H1 (cell line): ENCODE measurements around the gene KLHL33. TPM values are rescaled to one million over a fixed set of nuclear protein-coding genes. Genes with fewer than 3 reads are reported as not detected.
A peak's percentile ranks its signal among the peaks of the same experiment; 100 is the strongest.

Source experiments
- CTCF ChIA-PET: fragments of 300-600 bp; sonication (Branson Sonifier 250); formaldehyde crosslinking; loops from one replicate; lab custom pipeline; 2021; ENCODE audit not compliant: partially characterized antibody; lab: Charles Lee
- POLR2A ChIA-PET: fragments of 300-600 bp; sonication (Branson Sonifier 250); formaldehyde crosslinking; loops from one replicate; lab custom pipeline; 2021; ENCODE audit warnings: inconsistent platforms; ENCODE audit not compliant: partially characterized antibody; lab: Charles Lee
- DNase-seq, 2 experiments: peaks; one replicate each; pipeline versions ENCODE4 v3.0.0 to v3.0.0-alpha.2; 2010 to 2022; ENCODE audit warnings: low spot score in 2 of 2, low read depth in 1 of 2, mixed read lengths in 1 of 2
- FAIRE-seq: peaks from 2 replicates; lab custom pipeline; 2011; peaks lifted over from hg19 to GRCh38; lab: Jason Lieb, UNC
- H2AFZ ChIP-seq: 2 replicates; pipeline ENCODE4 v1.8.1; 2012; ENCODE audit warnings: low read length, inconsistent platforms
- H2AK5ac ChIP-seq: 2 replicates; pipeline ENCODE4 v1.6.1; 2013; ENCODE audit warnings: low read depth, low read length
- H2BK120ac ChIP-seq: replicated peaks from 2 replicates; pipeline ENCODE3; 2013; ENCODE audit warnings: low read depth, low read length, inconsistent platforms
- H2BK12ac ChIP-seq: 2 replicates; pipeline ENCODE4 v1.6.1; 2013; ENCODE audit warnings: low read depth, low read length
- H2BK15ac ChIP-seq: 2 replicates; pipeline ENCODE4 v1.6.1; 2013; ENCODE audit warnings: low read length
- H2BK20ac ChIP-seq: 2 replicates; pipeline ENCODE4 v1.6.1; 2013; ENCODE audit warnings: low read length
- H2BK5ac ChIP-seq: 2 replicates; pipeline ENCODE4 v1.6.1; 2013; ENCODE audit warnings: low read depth, low read length
- H3K14ac ChIP-seq: 2 replicates; pipeline ENCODE4 v1.6.1; 2013; ENCODE audit warnings: inconsistent platforms; ENCODE audit not compliant: insufficient read length
- H3K18ac ChIP-seq: 2 replicates; pipeline ENCODE4 v1.6.1; 2013; ENCODE audit warnings: low read length; ENCODE audit errors: extremely low read depth
- H3K23ac ChIP-seq: 2 replicates; pipeline ENCODE4 v1.6.1; 2013; ENCODE audit warnings: inconsistent platforms; ENCODE audit not compliant: insufficient read length
- H3K23me2 ChIP-seq: 2 replicates; pipeline ENCODE4 v1.6.1; 2013; ENCODE audit warnings: low read depth, low read length
- H3K27ac ChIP-seq: 2 replicates; pipeline ENCODE4 v1.6.1; 2011; ENCODE audit warnings: low read depth, low read length, inconsistent platforms
- H3K27me3 ChIP-seq, 4 experiments: replicated peaks in 1 of 4; 1 replicate in 1 of 4; 2 replicates in 3 of 4; pipeline versions ENCODE4 v1.6.1 to v1.8.1; 2011 to 2013; ENCODE audit warnings: low read length in 3 of 4, mild to moderate bottlenecking in 3 of 4, inconsistent platforms in 2 of 4, mixed read lengths in 2 of 4, moderate library complexity in 1 of 4; ENCODE audit not compliant: control insufficient read depth in 3 of 4, insufficient read depth in 3 of 4; ENCODE audit errors: extremely low read depth in 1 of 4
- H3K36me3 ChIP-seq, 4 experiments: 2 replicates each; pipeline versions ENCODE4 v1.6.1 to v1.8.1; 2011 to 2013; ENCODE audit warnings: mild to moderate bottlenecking in 4 of 4, low read length in 3 of 4, moderate library complexity in 2 of 4, control low read depth in 1 of 4, inconsistent platforms in 1 of 4; ENCODE audit not compliant: insufficient read depth in 4 of 4, control insufficient read depth in 2 of 4
- H3K4ac ChIP-seq: replicated peaks from 2 replicates; pipeline ENCODE3; 2013; ENCODE audit warnings: low read length, low read depth, mixed read lengths, inconsistent platforms; ENCODE audit not compliant: insufficient read length
- H3K4me1 ChIP-seq, 4 experiments: replicated peaks in 1 of 4; 1 replicate in 1 of 4; 2 replicates in 3 of 4; pipeline versions ENCODE4 v1.6.1 to v1.8.1; 2011 to 2013; ENCODE audit warnings: low read length in 3 of 4, inconsistent platforms in 2 of 4, mixed read lengths in 1 of 4; ENCODE audit not compliant: insufficient read depth in 4 of 4, control insufficient read depth in 3 of 4
- H3K4me2 ChIP-seq, 2 experiments: 2 replicates each; pipeline versions ENCODE4 v1.6.1 to v1.8.1; 2011 to 2013; ENCODE audit warnings: low read depth in 2 of 2, low read length in 2 of 2, control low read depth in 1 of 2, inconsistent platforms in 1 of 2, mild to moderate bottlenecking in 1 of 2; ENCODE audit not compliant: insufficient read depth in 1 of 2
- H3K4me3 ChIP-seq, 4 experiments: fragments of 200-600, 300-600 bp in 1 of 4; sonication (generic), shearing (Covaris generic), sonication (Bioruptor Twin) in 1 of 4; 2 replicates each; pipeline versions ENCODE4 v1.5.1 to v1.8.1; 2011 to 2016; ENCODE audit warnings: low read length in 4 of 4, low read depth in 3 of 4, control low read depth in 2 of 4, inconsistent platforms in 2 of 4, mild to moderate bottlenecking in 2 of 4, mixed read lengths in 1 of 4, moderate library complexity in 1 of 4; ENCODE audit not compliant: insufficient read depth in 2 of 4; ENCODE audit errors: extremely low read depth in 1 of 4
- H3K56ac ChIP-seq: replicated peaks from 2 replicates; pipeline ENCODE3; 2013; ENCODE audit warnings: low read depth, mild to moderate bottlenecking, mixed read lengths, low read length, inconsistent platforms; ENCODE audit not compliant: insufficient read length
- H3K79me1 ChIP-seq: 2 replicates; pipeline ENCODE4 v1.6.1; 2013; ENCODE audit warnings: low read depth, low read length, control low read depth
- H3K79me2 ChIP-seq, 2 experiments: 2 replicates each; pipeline versions ENCODE4 v1.6.1 to v1.8.1; 2012 to 2013; ENCODE audit warnings: low read length in 2 of 2, mild to moderate bottlenecking in 2 of 2, inconsistent platforms in 1 of 2; ENCODE audit not compliant: insufficient read depth in 2 of 2, control insufficient read depth in 1 of 2
- H3K9ac ChIP-seq, 4 experiments: replicated peaks in 1 of 4; 1 replicate in 1 of 4; 2 replicates in 3 of 4; pipeline versions ENCODE4 v1.6.1 to v1.8.1; 2011 to 2013; ENCODE audit warnings: low read depth in 3 of 4, low read length in 3 of 4, control low read depth in 2 of 4, mild to moderate bottlenecking in 2 of 4, moderate library complexity in 2 of 4, inconsistent platforms in 1 of 4; ENCODE audit errors: extremely low read depth in 1 of 4
- H3K9me3 ChIP-seq, 2 experiments: 2 replicates each; pipeline versions ENCODE4 v1.6.1 to v1.8.1; 2012 to 2013; ENCODE audit warnings: mild to moderate bottlenecking in 2 of 2, moderate library complexity in 2 of 2, control low read depth in 1 of 2, inconsistent platforms in 1 of 2, low read depth in 1 of 2, low read length in 1 of 2, mixed read lengths in 1 of 2; ENCODE audit not compliant: insufficient read depth in 2 of 2
- H4K20me1 ChIP-seq, 2 experiments: replicated peaks in 1 of 2; 2 replicates each; pipeline versions ENCODE3 to v1.8.1; 2011 to 2013; ENCODE audit warnings: inconsistent platforms in 2 of 2, low read length in 2 of 2, mild to moderate bottlenecking in 1 of 2; ENCODE audit not compliant: insufficient read depth in 2 of 2, control insufficient read depth in 1 of 2
- H4K5ac ChIP-seq: 2 replicates; pipeline ENCODE4 v1.6.1; 2013; ENCODE audit warnings: low read length, low read depth, mixed read lengths, inconsistent platforms; ENCODE audit not compliant: insufficient read length
- H4K8ac ChIP-seq: 2 replicates; pipeline ENCODE4 v1.8.0; 2013; ENCODE audit warnings: mild to moderate bottlenecking, moderate library complexity, low read length, inconsistent platforms; ENCODE audit not compliant: insufficient read depth; ENCODE audit errors: extremely low read depth
- H4K91ac ChIP-seq: replicated peaks from 2 replicates; pipeline ENCODE3; 2013; ENCODE audit warnings: low read length, mixed read lengths, inconsistent platforms; ENCODE audit not compliant: insufficient read length
- BACH1 ChIP-seq: IDR thresholded peaks from 2 replicates; pipeline ENCODE4 v1.6.1; 2012; ENCODE audit warnings: low read length, improper control_type of control experiment
- CBX8 ChIP-seq: fragments of 300-800, 300-1000 bp; sonication (generic); IDR thresholded peaks from 2 replicates; pipeline ENCODE4 v1.7.1; 2016; ENCODE audit warnings: low read depth, low read length, borderline replicate concordance
- CHD2 ChIP-seq: IDR thresholded peaks from 2 replicates; pipeline ENCODE4 v1.6.1; 2012; ENCODE audit warnings: low read length, improper control_type of control experiment
- EP300 ChIP-seq, 2 experiments: IDR thresholded peaks; 1 replicate in 1 of 2; 2 replicates in 1 of 2; pipeline ENCODE4 v1.6.1; 2011 to 2012; ENCODE audit warnings: low read depth in 2 of 2, low read length in 2 of 2, mild to moderate bottlenecking in 2 of 2, borderline replicate concordance in 1 of 2, inconsistent platforms in 1 of 2, moderate library complexity in 1 of 2
- GTF2F1 ChIP-seq: IDR thresholded peaks from 2 replicates; pipeline ENCODE4 v1.6.1; 2012; ENCODE audit warnings: low read depth, low read length, improper control_type of control experiment, borderline replicate concordance
- JUND ChIP-seq: IDR thresholded peaks from 2 replicates; pipeline ENCODE4 v1.6.1; 2011; ENCODE audit warnings: mild to moderate bottlenecking, improper control_type of control experiment, low read length
- KDM1A ChIP-seq: fragments of 200-600, 300-600 bp; sonication (generic); IDR thresholded peaks from 2 replicates; pipeline ENCODE4 v1.7.1; 2016; ENCODE audit warnings: mild to moderate bottlenecking, low read length, borderline replicate concordance
- MAFK ChIP-seq: IDR thresholded peaks from 2 replicates; pipeline ENCODE4 v1.6.1; 2012; ENCODE audit warnings: low read depth, mild to moderate bottlenecking, improper control_type of control experiment, low read length
- NRF1 ChIP-seq: IDR thresholded peaks from 2 replicates; pipeline ENCODE4 v1.6.1; 2011; ENCODE audit warnings: mild to moderate bottlenecking, low read depth, low read length, improper control_type of control experiment
- TAF1 ChIP-seq: IDR thresholded peaks from 2 replicates; pipeline ENCODE4 v1.6.1; 2011; ENCODE audit warnings: mild to moderate bottlenecking, low read depth, low read length
- USF2 ChIP-seq: IDR thresholded peaks from 2 replicates; pipeline ENCODE4 v1.6.1; 2011; ENCODE audit warnings: low read length, improper control_type of control experiment
- ZNF274 ChIP-seq: IDR thresholded peaks from 2 replicates; pipeline ENCODE4 v1.7.0; 2012; ENCODE audit warnings: low read length, borderline replicate concordance; ENCODE audit errors: extremely low read depth
- WGBS, 2 experiments: shearing (Covaris generic) in 1 of 2; methylation state at CpG; one replicate each; pipeline versions ENCODE4 v1.1.6 to v1.1.7; 2013 to 2015; ENCODE audit warnings: low lambda C conversion rate in 2 of 2, mixed read lengths in 2 of 2, inconsistent platforms in 1 of 2, low coverage in 1 of 2, missing lambda C conversion rate in 1 of 2; ENCODE audit not compliant: insufficient replicate concordance in 2 of 2, insufficient coverage in 1 of 2, insufficient read length in 1 of 2; ENCODE audit errors: extremely low coverage in 1 of 2, missing lambda C conversion rate in 1 of 2; 5-methylcytosine and 5-hydroxymethylcytosine counted together
- polyA plus RNA-seq, 7 experiments: library from polyadenylated mRNA; depleted of rRNA in 3 of 7; stranded (reverse) in 5 of 7; unstranded in 2 of 7; fragments of >200 nt in 5 of 7; fragments of 200-250 nt in 2 of 7; gene quantifications; 1 replicate in 5 of 7; 2 replicates in 1 of 7; 4 replicates in 1 of 7; pipeline versions ENCODE4 v1.2.1 to v1.2.3, GENCODE V29; 2011 to 2013; ENCODE audit warnings: missing spikeins in 2 of 7, mixed read lengths in 2 of 7
- total RNA-seq: library from RNA; stranded (reverse); fragmentation: NEBNext Ultra II Directional; extraction: Animal tissue kit (Norgen Biotek cat#: 25700); gene quantifications from 2 replicates; pipeline ENCODE4 v1.2.1, GENCODE V29; 2021
- TF ChIP-seq, protein P1 (sequence below): IDR thresholded peaks from 2 replicates; pipeline ENCODE4 v1.6.1; 2012; ENCODE audit warnings: inconsistent platforms

Gene KLHL33
- total and polyA plus RNA-seq, 2 of the 8 experiments (the other 6 are each of a cell fraction or from before 2014, with no cell fraction given) = 0.11 to 0.17 TPM

GRCh38 chr14:20446889-20447288, 10.9 kb upstream of the KLHL33 start:
- ChIA-PET CTCF (interaction anchor here (1.1 kb wide), 1 partner anchor 9 kb away, joined by 3 read pairs; the partner anchor contains the start of gene APEX1), POLR2A (interaction anchor here (0.5 to 8.2 kb wide), 6 partner anchors 8 to 35 kb away, joined by 3 to 68 read pairs (median 4); partner anchors contain the start of genes APEX1, KLHL33, OSGEP and TEP1)
- H2BK120ac ChIP-seq = no peak overlapping the region
- no peak for TF ChIP-seq EP300 (IDR thresholded peaks at IDR 0.05; ENCODE audit: borderline replicate concordance in 1 of 2, low read depth in 2 of 2, low read length in 2 of 2)
- no peak for TF ChIP-seq GTF2F1
- TF ChIP-seq CBX8 = no peak
- TF ChIP-seq TAF1 = no peak
- TF ChIP-seq ZNF274 = no peak
- peak; percentile 38; the same call in 1 of the 2 replicates for TF ChIP-seq BACH1
- TF ChIP-seq KDM1A = no peak
- TF ChIP-seq USF2 = no peak
- 0 out of 2 replicates have a peak, but pooled peaks have one; percentile 17 for TF ChIP-seq MAFK
- no peak for TF ChIP-seq JUND
- TF ChIP-seq, protein P1, sequence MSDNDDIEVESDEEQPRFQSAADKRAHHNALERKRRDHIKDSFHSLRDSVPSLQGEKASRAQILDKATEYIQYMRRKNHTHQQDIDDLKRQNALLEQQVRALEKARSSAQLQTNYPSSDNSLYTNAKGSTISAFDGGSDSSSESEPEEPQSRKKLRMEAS = no peak
- TF ChIP-seq CHD2 = no peak
- no peak for TF ChIP-seq NRF1
- H3K36me3 ChIP-seq = peaks cover 38 to 60% (median 57%) of the 10 kb centered on the region in 4 experiments
- WGBS, 2 experiments = 94% methylated on average over 5 of the region's 5 CpGs; no CpG with 5 or more reads in 1 of the 2 experiments
- H4K20me1 ChIP-seq = no peaks in the 10 kb centered on the region
- H3K14ac ChIP-seq = no peak overlapping the region
- H3K4me1 ChIP-seq = no peaks in the 10 kb centered on the region
- H4K8ac ChIP-seq = no peak overlapping the region
- H3K4me2 ChIP-seq = no peak overlapping the region
- H4K91ac ChIP-seq = no peak overlapping the region
- H2BK20ac ChIP-seq = no peak overlapping the region
- H3K27ac ChIP-seq = no peak overlapping the region
- no peaks in the 10 kb centered on the region for H3K79me1 ChIP-seq
- no peaks in the 10 kb centered on the region for H3K23me2 ChIP-seq
- no peak overlapping the region for H3K4me3 ChIP-seq
- H2AFZ ChIP-seq = no peak overlapping the region
- no peaks in the 10 kb centered on the region for H3K79me2 ChIP-seq
- no peak overlapping the region for H2BK5ac ChIP-seq
- FAIRE-seq (no peak), DNase-seq (no peak)
- no peak overlapping the region for H3K23ac ChIP-seq
- H2BK15ac ChIP-seq = no peak overlapping the region
- H3K9ac ChIP-seq = no peak overlapping the region
- H2AK5ac ChIP-seq = no peak overlapping the region
- H4K5ac ChIP-seq = no peak overlapping the region
- H3K4ac ChIP-seq = no peak overlapping the region
- no peaks in the 10 kb centered on the region for H3K9me3 ChIP-seq
- no peak overlapping the region for H3K56ac ChIP-seq
- no peak overlapping the region for H3K18ac ChIP-seq
- H2BK12ac ChIP-seq = no peak overlapping the region
- H3K27me3 ChIP-seq = no peaks in the 10 kb centered on the region
